Activated B cell treated with CpG ODN at 0.5 μM for 24 hours (primary cell): ENCODE measurements around the gene IQSEC1. TPM values are rescaled to one million over a fixed set of nuclear protein-coding genes. Genes with fewer than 3 reads are reported as not detected.

Source experiments
- ATAC-seq: fragments of 200-7000 bp; cut with Tn5 transposase; one replicate; pipeline ENCODE4 v1.10.0; 2021; ENCODE audit warnings: low read depth, mild to moderate bottlenecking, moderate library complexity
- CTCF ChIA-PET: fragments of 350-600 bp; sonication (Branson Sonifier 250); formaldehyde crosslinking; loops from one replicate; lab custom pipeline; 2021; ENCODE audit warnings: antibody characterized with exemption; lab: Charles Lee
- POLR2A ChIA-PET: fragments of 350-600 bp; sonication (Branson Sonifier 250); formaldehyde crosslinking; loops from one replicate; lab custom pipeline; 2021; ENCODE audit warnings: antibody characterized with exemption; lab: Charles Lee
- DNase-seq: peaks from one replicate; pipeline ENCODE4 v3.0.0; 2022
- H3K27ac Mint-ChIP-seq: one replicate; pipeline ENCODE4 v1.8.0; 2020; ENCODE audit warnings: mixed read lengths
- H3K27me3 Mint-ChIP-seq: one replicate; pipeline ENCODE4 v1.8.0; 2021; ENCODE audit warnings: mixed read lengths
- H3K36me3 Mint-ChIP-seq: one replicate; pipeline ENCODE4 v1.8.0; 2021; ENCODE audit warnings: low read depth, mixed read lengths
- H3K4me1 Mint-ChIP-seq: one replicate; pipeline ENCODE4 v1.8.0; 2021; ENCODE audit warnings: mixed read lengths
- H3K4me3 Mint-ChIP-seq: one replicate; pipeline ENCODE4 v1.8.0; 2020; ENCODE audit warnings: mild to moderate bottlenecking, mixed read lengths
- H3K9me3 Mint-ChIP-seq: one replicate; pipeline ENCODE4 v1.8.0; 2020; ENCODE audit warnings: mixed read lengths
- intact Hi-C: fragments of 100-400 bp; cut with micrococcal nuclease; formaldehyde crosslinking; loops from one replicate; pipeline ENCODE4 v1.15.1; 2024
- total RNA-seq: library from RNA; stranded (reverse); gene quantifications from 2 replicates; pipeline ENCODE4 v1.2.3, GENCODE V29; 2022
- TF ChIP-seq, protein P1 (sequence below): fragments of 200-600 bp; IDR thresholded peaks from one replicate; pipeline ENCODE4 v1.8.0; 2022; ENCODE audit warnings: antibody characterized with exemption, mild to moderate bottlenecking

Gene IQSEC1
- total RNA-seq, 1 donor from 2014 or later, result 296 TPM

- Mint-ChIP-seq H3K27ac (peak overlapping the region; percentile 90), H3K36me3 (peaks cover 7% of the 10 kb centered on the region), H3K9me3 (no peaks in the 10 kb centered on the region), H3K4me1 (peaks cover 79% of the 10 kb centered on the region), H3K4me3 (peak overlapping the region; percentile 62), H3K27me3 (no peaks in the 10 kb centered on the region)
- intact Hi-C loops, result loop anchor here (2.0 kb wide), 1 partner anchor 53 kb away; no protein-coding TSS in a partner anchor
- TF ChIP-seq, protein P1, sequence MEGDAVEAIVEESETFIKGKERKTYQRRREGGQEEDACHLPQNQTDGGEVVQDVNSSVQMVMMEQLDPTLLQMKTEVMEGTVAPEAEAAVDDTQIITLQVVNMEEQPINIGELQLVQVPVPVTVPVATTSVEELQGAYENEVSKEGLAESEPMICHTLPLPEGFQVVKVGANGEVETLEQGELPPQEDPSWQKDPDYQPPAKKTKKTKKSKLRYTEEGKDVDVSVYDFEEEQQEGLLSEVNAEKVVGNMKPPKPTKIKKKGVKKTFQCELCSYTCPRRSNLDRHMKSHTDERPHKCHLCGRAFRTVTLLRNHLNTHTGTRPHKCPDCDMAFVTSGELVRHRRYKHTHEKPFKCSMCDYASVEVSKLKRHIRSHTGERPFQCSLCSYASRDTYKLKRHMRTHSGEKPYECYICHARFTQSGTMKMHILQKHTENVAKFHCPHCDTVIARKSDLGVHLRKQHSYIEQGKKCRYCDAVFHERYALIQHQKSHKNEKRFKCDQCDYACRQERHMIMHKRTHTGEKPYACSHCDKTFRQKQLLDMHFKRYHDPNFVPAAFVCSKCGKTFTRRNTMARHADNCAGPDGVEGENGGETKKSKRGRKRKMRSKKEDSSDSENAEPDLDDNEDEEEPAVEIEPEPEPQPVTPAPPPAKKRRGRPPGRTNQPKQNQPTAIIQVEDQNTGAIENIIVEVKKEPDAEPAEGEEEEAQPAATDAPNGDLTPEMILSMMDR, result no peak
- ChIA-PET CTCF (interaction anchor here (1.0 to 3.3 kb wide), 19 partner anchors 10 to 87 kb away, joined by 3 to 14 read pairs (median 5); no protein-coding TSS in a partner anchor), POLR2A (interaction anchor here (0.6 to 5.5 kb wide), 22 partner anchors 17 to 206 kb away, joined by 3 to 170 read pairs (median 6); partner anchors contain the start of gene RPL32)
- DNase-seq (no peak), ATAC-seq (no peak)
These were observed 25.7 kb downstream of the IQSEC1 start for GRCh38 chr3:13047296-13048165.

GRCh38 chr3:13046569-13047274, 26.5 kb downstream of the IQSEC1 start:
- Mint-ChIP-seq H3K4me3 (peak overlapping the region; percentile 62), H3K4me1 (peaks cover 75% of the 10 kb centered on the region), H3K27me3 (no peaks in the 10 kb centered on the region), H3K36me3 (peaks cover 3% of the 10 kb centered on the region), H3K9me3 (no peaks in the 10 kb centered on the region), H3K27ac (peak overlapping the region; percentile 90)
- CTCF ChIA-PET, result interaction anchor here (1.0 to 3.3 kb wide), 21 partner anchors 10 to 144 kb away, joined by 3 to 14 read pairs (median 5); no protein-coding TSS in a partner anchor
- DNase-seq (no peak), ATAC-seq (peak; percentile 60)
- TF ChIP-seq, protein P1, result no peak
- POLR2A ChIA-PET, result interaction anchor here (0.6 to 5.5 kb wide), 29 partner anchors 14 to 398 kb away, joined by 3 to 170 read pairs (median 5); partner anchors contain the start of genes IQSEC1 and RPL32
- intact Hi-C loops, result loop anchor here (1.0 to 2.0 kb wide), 10 partner anchors 23 to 406 kb away; no protein-coding TSS in a partner anchor

GRCh38 chr3:13045904-13046568, 27.2 kb downstream of the IQSEC1 start:
- intact Hi-C loops, result loop anchor here (1.0 to 2.0 kb wide), 10 partner anchors 23 to 406 kb away; no protein-coding TSS in a partner anchor
- TF ChIP-seq, protein P1, result no peak
- ChIA-PET POLR2A (interaction anchor here (0.6 to 5.5 kb wide), 24 partner anchors 15 to 399 kb away, joined by 3 to 170 read pairs (median 5); partner anchors contain the start of genes IQSEC1 and RPL32), CTCF (interaction anchor here (1.0 to 3.3 kb wide), 12 partner anchors 12 to 144 kb away, joined by 3 to 14 read pairs (median 4); no protein-coding TSS in a partner anchor)
- no peaks in the 10 kb centered on the region for H3K9me3 Mint-ChIP-seq
- peak overlapping the region; percentile 90 for H3K27ac Mint-ChIP-seq
- H3K36me3 Mint-ChIP-seq, result peaks cover 9% of the 10 kb centered on the region
- H3K4me3 Mint-ChIP-seq, result peak overlapping the region; percentile 62
- H3K4me1 Mint-ChIP-seq, result peaks cover 74% of the 10 kb centered on the region
- peak; percentile 90 for ATAC-seq
- H3K27me3 Mint-ChIP-seq, result no peaks in the 10 kb centered on the region
- peak; percentile 61 for DNase-seq

GRCh38 chr3:13045241-13045903, 27.9 kb downstream of the IQSEC1 start:
- Mint-ChIP-seq H3K9me3 (no peaks in the 10 kb centered on the region), H3K27ac (peak overlapping the region; percentile 90), H3K4me1 (peaks cover 76% of the 10 kb centered on the region), H3K27me3 (no peaks in the 10 kb centered on the region), H3K36me3 (peaks cover 9% of the 10 kb centered on the region), H3K4me3 (peak overlapping the region; percentile 62)
- TF ChIP-seq, protein P1, result no peak
- intact Hi-C loops, result no loop called here
- ChIA-PET CTCF (interaction anchor here (1.0 to 1.1 kb wide), 2 partner anchors 33 to 143 kb away, joined by 3 read pairs; no protein-coding TSS in a partner anchor), POLR2A (interaction anchor here (0.8 to 5.5 kb wide), 12 partner anchors 15 to 86 kb away, joined by 3 to 170 read pairs (median 10); no protein-coding TSS in a partner anchor)
- ATAC-seq, result no peak
- no peak for DNase-seq
